B cell (primary cell): ENCODE results near the gene NAB2.

ENCODE experiments used
- CTCF ChIP-seq: fragments of 200-600 bp; IDR thresholded peaks from one replicate; pipeline ENCODE4 v1.8.0; 2022; ENCODE audit warnings: antibody characterized with exemption, mild to moderate bottlenecking
- EZH2 ChIP-seq: IDR thresholded peaks from 2 replicates; pipeline ENCODE4 v1.6.1; 2012; ENCODE audit warnings: borderline replicate concordance, low read depth, mild to moderate bottlenecking, moderate library complexity, low read length; ENCODE audit not compliant: insufficient read depth, poor library complexity, severe bottlenecking

GRCh38 chr12:57131896-57132744 is 43.2 kb downstream of the NAB2 start:
- TF ChIP-seq CTCF (no peak), EZH2 (no peak)
